ENCODE data around the gene MAN2A2. TPM values are rescaled to one million over a fixed set of nuclear protein-coding genes. Genes with fewer than 3 reads are reported as not detected.
A peak's percentile ranks its signal among the peaks of the same experiment; 100 is the strongest.

The MAN2A2 gene
- polyA plus RNA-seq, 3 donors, result 6.6 to 318 (median 7.3) TPM

DNA sequence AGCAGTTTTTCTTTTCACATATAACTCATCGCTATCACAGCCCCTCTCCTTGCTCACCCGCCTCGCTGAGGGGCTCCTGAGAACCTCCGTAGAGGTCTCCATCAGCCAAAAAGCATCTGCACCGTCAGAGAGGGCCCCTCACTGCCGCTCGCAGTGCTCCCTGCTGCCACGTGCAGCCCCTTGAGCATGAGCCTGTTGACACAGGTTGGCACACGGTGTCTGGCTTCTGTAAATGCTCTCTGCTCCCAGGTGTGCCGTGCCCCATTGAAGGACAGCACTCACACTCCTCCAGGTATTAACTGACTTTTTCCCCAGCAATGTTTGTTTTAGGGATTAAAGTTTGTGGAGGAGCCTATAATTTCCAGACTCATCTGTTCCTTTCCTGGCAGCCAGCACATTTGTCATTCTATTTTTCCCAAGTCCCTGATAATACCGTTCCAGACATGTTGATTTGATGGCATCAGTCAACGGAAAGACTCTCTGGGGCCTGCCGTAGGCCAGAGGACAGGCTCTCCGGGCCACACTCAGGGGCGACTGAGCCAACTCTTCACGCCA is 36.9 kb upstream of the MAN2A2 start:
- TF ChIP-seq, protein P1, sequence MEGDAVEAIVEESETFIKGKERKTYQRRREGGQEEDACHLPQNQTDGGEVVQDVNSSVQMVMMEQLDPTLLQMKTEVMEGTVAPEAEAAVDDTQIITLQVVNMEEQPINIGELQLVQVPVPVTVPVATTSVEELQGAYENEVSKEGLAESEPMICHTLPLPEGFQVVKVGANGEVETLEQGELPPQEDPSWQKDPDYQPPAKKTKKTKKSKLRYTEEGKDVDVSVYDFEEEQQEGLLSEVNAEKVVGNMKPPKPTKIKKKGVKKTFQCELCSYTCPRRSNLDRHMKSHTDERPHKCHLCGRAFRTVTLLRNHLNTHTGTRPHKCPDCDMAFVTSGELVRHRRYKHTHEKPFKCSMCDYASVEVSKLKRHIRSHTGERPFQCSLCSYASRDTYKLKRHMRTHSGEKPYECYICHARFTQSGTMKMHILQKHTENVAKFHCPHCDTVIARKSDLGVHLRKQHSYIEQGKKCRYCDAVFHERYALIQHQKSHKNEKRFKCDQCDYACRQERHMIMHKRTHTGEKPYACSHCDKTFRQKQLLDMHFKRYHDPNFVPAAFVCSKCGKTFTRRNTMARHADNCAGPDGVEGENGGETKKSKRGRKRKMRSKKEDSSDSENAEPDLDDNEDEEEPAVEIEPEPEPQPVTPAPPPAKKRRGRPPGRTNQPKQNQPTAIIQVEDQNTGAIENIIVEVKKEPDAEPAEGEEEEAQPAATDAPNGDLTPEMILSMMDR (IDR thresholded peaks at IDR 0.05), result no peak
- Histone ChIP-seq H3K36me3 (replicated peaks in 1 of 2; ENCODE audit: control insufficient read depth in 1 of 2, insufficient read depth in 2 of 2, low read length in 2 of 2) (no peaks in the 10 kb centered on the region), H3K79me2 (ENCODE audit: insufficient read depth, low read length) (peaks cover 9% of the 10 kb centered on the region), H3K27ac (ENCODE audit: low read depth in 1 of 2, low read length in 2 of 2) (no peak overlapping the region), H3K9me3 (replicated peaks in 1 of 2; ENCODE audit: control insufficient read depth in 1 of 2, insufficient read depth in 1 of 2, low read length in 2 of 2) (no peaks in the 10 kb centered on the region), H3K27me3 (ENCODE audit: control insufficient read depth in 2 of 2, insufficient read depth in 2 of 2, low read length in 2 of 2) (no peaks in the 10 kb centered on the region), H4K20me1 (ENCODE audit: insufficient read depth, low read length) (no peaks in the 10 kb centered on the region), H2AFZ (ENCODE audit: insufficient read depth, low read depth, low read length, poor library complexity, severe bottlenecking) (no peak overlapping the region), H3K4me1 (ENCODE audit: control insufficient read depth in 1 of 2, insufficient read depth in 2 of 2, low read length in 2 of 2) (peaks cover 71 to 91% of the 10 kb centered on the region in 2 donors), H3K4me2 (replicated peaks; ENCODE audit: extremely low read depth, low read length, poor library complexity, severe bottlenecking) (no peak overlapping the region), H3K9ac (ENCODE audit: insufficient read depth, low read length, poor library complexity, severe bottlenecking) (no peak overlapping the region), H3K4me3 (replicated peaks in 1 of 3; ENCODE audit: low read depth in 2 of 3, low read length in 3 of 3) (no peak overlapping the region)
- Mint-ChIP-seq H3K4me3 (peak overlapping the region in 1 of 2 donors; percentile 52), H3K27me3 (ENCODE audit: low read depth in 3 of 3) (peaks cover 0 to 2% (median 0%) of the 10 kb centered on the region in 3 donors), H3K4me1 (peaks cover 74% of the 10 kb centered on the region), H3K36me3 (peaks cover 3 to 5% of the 10 kb centered on the region in 2 donors), H3K9me3 (no peaks in the 10 kb centered on the region), H3K27ac (peak overlapping the region in 2 of 7 donors; percentile 9 to 50)
- intact Hi-C loops (cut with micrococcal nuclease), result loop anchor here in 1 of 2 donors (10.0 kb wide), 1 partner anchor 301 kb away; no protein-coding TSS in a partner anchor
- DNase-seq, result no peak
- 94% methylated on average over 15 of the region's 16 CpGs for WGBS (ENCODE audit: insufficient coverage)

DNA sequence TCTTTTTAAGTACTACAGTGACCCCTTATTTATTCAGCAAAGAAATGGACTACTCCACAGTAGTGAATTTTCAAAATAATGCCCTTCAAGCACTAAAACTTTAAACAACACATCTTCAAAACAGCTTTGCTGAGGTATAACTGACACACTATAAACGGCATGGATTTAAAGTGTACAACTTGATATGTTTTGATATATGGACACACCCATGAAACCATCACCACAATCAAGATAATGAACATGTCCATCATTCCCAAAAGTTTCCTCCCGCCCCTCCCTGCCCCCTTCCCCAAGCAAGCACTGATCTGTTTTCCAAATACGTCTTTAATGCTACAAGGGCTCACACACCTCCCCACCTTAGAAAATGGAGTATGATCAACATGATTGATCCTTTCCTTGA is 36.3 kb upstream of the MAN2A2 start:
- peaks cover 71% of the 10 kb centered on the region for H3K4me1 Mint-ChIP-seq
- peaks cover 66 to 86% of the 10 kb centered on the region in 2 donors for H3K4me1 ChIP-seq (ENCODE audit: control insufficient read depth in 1 of 2, insufficient read depth in 2 of 2, low read length in 2 of 2)
- no peak overlapping the region for H2AFZ ChIP-seq (ENCODE audit: insufficient read depth, low read depth, low read length, poor library complexity, severe bottlenecking)
- H3K9me3 Mint-ChIP-seq, result no peaks in the 10 kb centered on the region
- peak overlapping the region in 2 of 7 donors; percentile 9 to 50 for H3K27ac Mint-ChIP-seq
- peaks cover 14% of the 10 kb centered on the region for H3K79me2 ChIP-seq (ENCODE audit: insufficient read depth, low read length)
- peaks cover 0 to 2% (median 0%) of the 10 kb centered on the region in 3 donors for H3K27me3 Mint-ChIP-seq (ENCODE audit: low read depth in 3 of 3)
- no peak overlapping the region for H3K4me3 ChIP-seq (replicated peaks in 1 of 3; ENCODE audit: low read depth in 2 of 3, low read length in 3 of 3)
- H3K27ac ChIP-seq (ENCODE audit: low read depth in 1 of 2, low read length in 2 of 2), result no peak overlapping the region
- DNase-seq, result no peak
- no peaks in the 10 kb centered on the region for H3K27me3 ChIP-seq (ENCODE audit: control insufficient read depth in 2 of 2, insufficient read depth in 2 of 2, low read length in 2 of 2)
- H3K4me2 ChIP-seq (replicated peaks; ENCODE audit: extremely low read depth, low read length, poor library complexity, severe bottlenecking), result no peak overlapping the region
- no peak overlapping the region for H3K4me3 Mint-ChIP-seq
- H3K9me3 ChIP-seq (replicated peaks in 1 of 2; ENCODE audit: control insufficient read depth in 1 of 2, insufficient read depth in 1 of 2, low read length in 2 of 2), result no peaks in the 10 kb centered on the region
- intact Hi-C loops (cut with micrococcal nuclease), result loop anchor here in 1 of 2 donors (10.0 kb wide), 1 partner anchor 302 kb away; no protein-coding TSS in a partner anchor
- TF ChIP-seq, protein P1 (IDR thresholded peaks at IDR 0.05), result no peak
- 100% methylated on average over 1 of the region's 3 CpGs for WGBS (ENCODE audit: insufficient coverage)
- H3K9ac ChIP-seq (ENCODE audit: insufficient read depth, low read length, poor library complexity, severe bottlenecking), result no peak overlapping the region
- H3K36me3 Mint-ChIP-seq, result peaks cover 3 to 5% of the 10 kb centered on the region in 2 donors
- H4K20me1 ChIP-seq (ENCODE audit: insufficient read depth, low read length), result no peaks in the 10 kb centered on the region
- H3K36me3 ChIP-seq (replicated peaks in 1 of 2; ENCODE audit: control insufficient read depth in 1 of 2, insufficient read depth in 2 of 2, low read length in 2 of 2), result no peaks in the 10 kb centered on the region
